IPS DF 6.9 (cell line): ENCODE measurements around the gene MYT1.

ENCODE experiments used
- DNase-seq: peaks from one replicate; pipeline ENCODE4 v3.0.0-alpha.2; 2013; ENCODE audit warnings: low read depth, low spot score
- H3K27ac ChIP-seq: one replicate; pipeline ENCODE4 v1.5.1; 2013; ENCODE audit warnings: low read length, control low read depth
- H3K27me3 ChIP-seq: 2 replicates; pipeline ENCODE4 v1.6.1; 2013; ENCODE audit warnings: mild to moderate bottlenecking, low read length; ENCODE audit not compliant: control insufficient read depth, insufficient read depth
- H3K36me3 ChIP-seq: 2 replicates; pipeline ENCODE4 v1.6.1; 2013; ENCODE audit warnings: low read length; ENCODE audit not compliant: control insufficient read depth, insufficient read depth
- H3K4me1 ChIP-seq: 2 replicates; pipeline ENCODE4 v1.6.1; 2013; ENCODE audit warnings: low read length; ENCODE audit not compliant: control insufficient read depth, insufficient read depth
- H3K4me3 ChIP-seq: 2 replicates; pipeline ENCODE4 v1.5.1; 2013; ENCODE audit warnings: mild to moderate bottlenecking, low read length
- H3K9me3 ChIP-seq: 2 replicates; pipeline ENCODE4 v1.6.1; 2013; ENCODE audit warnings: low read length, inconsistent platforms; ENCODE audit not compliant: control insufficient read depth, insufficient read depth
- WGBS: extraction: QIAGEN DNeasy Blood & Tissue Kit; methylation state at CpG from one replicate; pipeline ENCODE4 v1.1.7; 2013; ENCODE audit warnings: mixed read lengths, missing lambda C conversion rate; ENCODE audit not compliant: insufficient read length, insufficient coverage; 5-methylcytosine and 5-hydroxymethylcytosine counted together

The MYT1 gene

GRCh38 chr20:64242003-64242796, 77.9 kb downstream of the MYT1 start:
- no peak overlapping the region for H3K27ac ChIP-seq
- no peak for DNase-seq
- H3K4me3 ChIP-seq: no peak overlapping the region
- no peaks in the 10 kb centered on the region for H3K4me1 ChIP-seq
- WGBS: no CpG with 5 or more reads among the region's 19 CpGs
- H3K27me3 ChIP-seq: no peaks in the 10 kb centered on the region
- H3K9me3 ChIP-seq: no peaks in the 10 kb centered on the region
- no peaks in the 10 kb centered on the region for H3K36me3 ChIP-seq

- Histone ChIP-seq H3K27ac (no peak overlapping the region), H3K27me3 (no peaks in the 10 kb centered on the region), H3K9me3 (no peaks in the 10 kb centered on the region), H3K4me1 (no peaks in the 10 kb centered on the region), H3K4me3 (no peak overlapping the region), H3K36me3 (no peaks in the 10 kb centered on the region)
- WGBS: no CpG with 5 or more reads among the region's 4 CpGs
- DNase-seq: no peak
Measured at GRCh38 chr20:64242797-64243475, 78.7 kb downstream of the MYT1 start.

GRCh38 chr20:64244281-64244805, 80.1 kb downstream of the MYT1 start:
- H3K27me3 ChIP-seq: no peaks in the 10 kb centered on the region

GRCh38 chr20:64244870-64245603, 80.8 kb downstream of the MYT1 start:
- Histone ChIP-seq H3K4me3 (no peak overlapping the region), H3K36me3 (no peaks in the 10 kb centered on the region), H3K27me3 (no peaks in the 10 kb centered on the region), H3K27ac (no peak overlapping the region), H3K9me3 (no peaks in the 10 kb centered on the region), H3K4me1 (no peaks in the 10 kb centered on the region)
- no CpG with 5 or more reads among the region's 8 CpGs for WGBS
- DNase-seq: no peak

More at GRCh38 chr20:64244281-64244805, 80.1 kb downstream of the MYT1 start:
- no peak for DNase-seq
- no peak overlapping the region for H3K27ac ChIP-seq
- no peak overlapping the region for H3K4me3 ChIP-seq
- no peaks in the 10 kb centered on the region for H3K36me3 ChIP-seq
- H3K9me3 ChIP-seq: no peaks in the 10 kb centered on the region
- no CpG with 5 or more reads among the region's 2 CpGs for WGBS
- no peaks in the 10 kb centered on the region for H3K4me1 ChIP-seq

- no peaks in the 10 kb centered on the region for H3K9me3 ChIP-seq
- no peak overlapping the region for H3K4me3 ChIP-seq
- H3K27me3 ChIP-seq: no peaks in the 10 kb centered on the region
- no peaks in the 10 kb centered on the region for H3K4me1 ChIP-seq
- H3K27ac ChIP-seq: no peak overlapping the region
- H3K36me3 ChIP-seq: no peaks in the 10 kb centered on the region
- DNase-seq: no peak
- no CpG with 5 or more reads among the region's 9 CpGs for WGBS
Measured at GRCh38 chr20:64245746-64246595, 81.7 kb downstream of the MYT1 start.

GRCh38 chr20:64246616-64247306, 82.5 kb downstream of the MYT1 start:
- Histone ChIP-seq H3K4me1 (no peaks in the 10 kb centered on the region), H3K4me3 (no peak overlapping the region), H3K36me3 (no peaks in the 10 kb centered on the region), H3K27me3 (no peaks in the 10 kb centered on the region), H3K27ac (no peak overlapping the region), H3K9me3 (no peaks in the 10 kb centered on the region)
- WGBS: no CpG with 5 or more reads among the region's 10 CpGs
- DNase-seq: no peak

GRCh38 chr20:64247307-64247618, 83.0 kb downstream of the MYT1 start:
- no peak overlapping the region for H3K27ac ChIP-seq
- no peaks in the 10 kb centered on the region for H3K36me3 ChIP-seq
- H3K27me3 ChIP-seq: no peaks in the 10 kb centered on the region
- DNase-seq: no peak
- no peaks in the 10 kb centered on the region for H3K4me1 ChIP-seq
- no peaks in the 10 kb centered on the region for H3K9me3 ChIP-seq
- H3K4me3 ChIP-seq: no peak overlapping the region
- WGBS: no CpG with 5 or more reads among the region's 9 CpGs

- no CpG with 5 or more reads among the region's 33 CpGs for WGBS
- DNase-seq: no peak
- no peak overlapping the region for H3K27ac ChIP-seq
- no peaks in the 10 kb centered on the region for H3K27me3 ChIP-seq
- H3K4me3 ChIP-seq: no peak overlapping the region; the same call in 1 of the 2 replicates
- H3K9me3 ChIP-seq: no peaks in the 10 kb centered on the region
- no peaks in the 10 kb centered on the region for H3K4me1 ChIP-seq
- no peaks in the 10 kb centered on the region for H3K36me3 ChIP-seq
Measured at GRCh38 chr20:64247970-64248841, 84.0 kb downstream of the MYT1 start.

- WGBS: no CpG with 5 or more reads among the region's 2 CpGs
- no peak overlapping the region for H3K27ac ChIP-seq
- no peaks in the 10 kb centered on the region for H3K36me3 ChIP-seq
- no peaks in the 10 kb centered on the region for H3K27me3 ChIP-seq
- DNase-seq: no peak
- H3K9me3 ChIP-seq: no peaks in the 10 kb centered on the region
- no peak overlapping the region for H3K4me3 ChIP-seq
- H3K4me1 ChIP-seq: no peaks in the 10 kb centered on the region
Measured at GRCh38 chr20:64250027-64250426, 85.8 kb downstream of the MYT1 start.
